H9 (cell line): ENCODE results near the gene SLC25A39. TPM values are rescaled to one million over a fixed set of nuclear protein-coding genes. Genes with fewer than 3 reads are reported as not detected.

Experiments
- DNase-seq: peaks from one replicate; pipeline ENCODE4 v3.0.0-alpha.2; 2017
- H2AFZ ChIP-seq: one replicate; pipeline ENCODE4 v1.6.1; 2013; ENCODE audit warnings: mild to moderate bottlenecking, low read length, control low read depth, moderate library complexity
- H2AK5ac ChIP-seq: 2 replicates; pipeline ENCODE4 v1.6.1; 2013; ENCODE audit warnings: low read length, control low read depth, mixed read lengths; ENCODE audit not compliant: insufficient read length
- H2BK120ac ChIP-seq: one replicate; pipeline ENCODE4 v1.6.1; 2013; ENCODE audit warnings: low read depth, mild to moderate bottlenecking, low read length, control low read depth, inconsistent platforms; ENCODE audit not compliant: poor library complexity, severe bottlenecking
- H2BK12ac ChIP-seq: 2 replicates; pipeline ENCODE4 v1.6.1; 2013; ENCODE audit warnings: low read length, control low read depth, mixed read lengths, low read depth; ENCODE audit not compliant: insufficient read length
- H2BK15ac ChIP-seq: 2 replicates; pipeline ENCODE4 v1.6.1; 2013; ENCODE audit warnings: low read depth, low read length, control low read depth
- H2BK20ac ChIP-seq: one replicate; pipeline ENCODE4 v1.6.1; 2013; ENCODE audit warnings: low read depth, mild to moderate bottlenecking, low read length, control low read depth, inconsistent platforms; ENCODE audit not compliant: poor library complexity, severe bottlenecking
- H2BK5ac ChIP-seq: 2 replicates; pipeline ENCODE4 v1.6.1; 2013; ENCODE audit warnings: low read length, control low read depth, mixed read lengths; ENCODE audit not compliant: insufficient read length
- H3K14ac ChIP-seq: 2 replicates; pipeline ENCODE4 v1.6.1; 2013; ENCODE audit warnings: low read length, control low read depth; ENCODE audit not compliant: insufficient read depth
- H3K18ac ChIP-seq: 2 replicates; pipeline ENCODE4 v1.6.1; 2013; ENCODE audit warnings: low read depth, mild to moderate bottlenecking, mixed read lengths, low read length, control low read depth; ENCODE audit not compliant: insufficient read length
- H3K23ac ChIP-seq: 2 replicates; pipeline ENCODE4 v1.6.1; 2013; ENCODE audit warnings: low read length, control low read depth, mixed read lengths, low read depth; ENCODE audit not compliant: insufficient read length
- H3K23me2 ChIP-seq: 2 replicates; pipeline ENCODE4 v1.6.1; 2013; ENCODE audit warnings: low read depth, mild to moderate bottlenecking, mixed read lengths, low read length, control low read depth; ENCODE audit not compliant: insufficient read length, poor library complexity, severe bottlenecking
- H3K27ac ChIP-seq: 2 replicates; pipeline ENCODE4 v1.5.1; 2013; ENCODE audit warnings: low read length, control low read depth, mixed read lengths, low read depth; ENCODE audit not compliant: insufficient read length
- H3K27me3 ChIP-seq: 2 replicates; pipeline ENCODE4 v1.6.1; 2013; ENCODE audit warnings: low read length, control low read depth, inconsistent platforms; ENCODE audit not compliant: insufficient read depth
- H3K4ac ChIP-seq: 2 replicates; pipeline ENCODE4 v1.6.1; 2013; ENCODE audit warnings: low read depth, mild to moderate bottlenecking, control low read depth, inconsistent platforms, low read length, moderate library complexity
- H3K4me1 ChIP-seq: 2 replicates; pipeline ENCODE4 v1.6.1; 2013; ENCODE audit warnings: low read length, control low read depth, inconsistent platforms; ENCODE audit not compliant: insufficient read depth
- H3K4me2 ChIP-seq: 2 replicates; pipeline ENCODE4 v1.6.1; 2013; ENCODE audit warnings: low read length, control low read depth, mixed read lengths; ENCODE audit not compliant: insufficient read length, insufficient read depth
- H3K56ac ChIP-seq: 2 replicates; pipeline ENCODE4 v1.6.1; 2013; ENCODE audit warnings: low read depth, mild to moderate bottlenecking, mixed read lengths, low read length, control low read depth; ENCODE audit not compliant: insufficient read length
- H3K79me1 ChIP-seq: 2 replicates; pipeline ENCODE4 v1.6.1; 2013; ENCODE audit warnings: low read depth, mild to moderate bottlenecking, moderate library complexity, low read length, control low read depth, inconsistent platforms; ENCODE audit not compliant: insufficient read depth, poor library complexity, severe bottlenecking
- H3K79me2 ChIP-seq: 2 replicates; pipeline ENCODE4 v1.6.1; 2013; ENCODE audit warnings: low read length, control low read depth, inconsistent platforms; ENCODE audit not compliant: insufficient read depth
- H3K9ac ChIP-seq: 2 replicates; pipeline ENCODE4 v1.6.1; 2013; ENCODE audit warnings: low read length, control low read depth, mixed read lengths; ENCODE audit not compliant: insufficient read length; ENCODE audit errors: extremely low read depth
- H3K9me3 ChIP-seq: one replicate; pipeline ENCODE4 v1.6.1; 2013; ENCODE audit warnings: low read depth, low read length, inconsistent platforms; ENCODE audit not compliant: control insufficient read depth
- H3T11ph ChIP-seq: one replicate; pipeline ENCODE4 v1.6.1; 2013; ENCODE audit warnings: mild to moderate bottlenecking, low read length, control low read depth, inconsistent platforms
- H4K20me1 ChIP-seq: one replicate; pipeline ENCODE4 v1.6.1; 2013; ENCODE audit not compliant: control insufficient read depth, insufficient read length, insufficient read depth
- H4K5ac ChIP-seq: 2 replicates; pipeline ENCODE4 v1.6.1; 2013; ENCODE audit warnings: low read depth, mild to moderate bottlenecking, mixed read lengths, low read length, control low read depth; ENCODE audit not compliant: insufficient read length
- H4K8ac ChIP-seq: replicated peaks from 2 replicates; pipeline ENCODE4 v1.6.1; 2013; ENCODE audit warnings: low read length, control low read depth, mixed read lengths, low read depth; ENCODE audit not compliant: insufficient read length
- H4K91ac ChIP-seq: 2 replicates; pipeline ENCODE4 v1.6.1; 2013; ENCODE audit warnings: low read depth, mild to moderate bottlenecking, moderate library complexity, mixed read lengths, low read length, control low read depth; ENCODE audit not compliant: insufficient read length
- H3K27ac Mint-ChIP-seq, 3 experiments: 2 replicates in 2 of 3; 3 replicates in 1 of 3; pipeline ENCODE4 v1.8.0; 2020 to 2021; ENCODE audit warnings: mixed read lengths in 3 of 3, mild to moderate bottlenecking in 1 of 3, moderate library complexity in 1 of 3
- H3K27me3 Mint-ChIP-seq: 2 replicates; pipeline ENCODE4 v1.8.0; 2021; ENCODE audit warnings: low read depth, mild to moderate bottlenecking, moderate library complexity, mixed read lengths
- H3K36me3 Mint-ChIP-seq, 3 experiments: 2 replicates in 2 of 3; 3 replicates in 1 of 3; pipeline ENCODE4 v1.8.0; 2020 to 2021; ENCODE audit warnings: low read depth in 3 of 3, mixed read lengths in 3 of 3; ENCODE audit not compliant: insufficient read depth in 1 of 3
- H3K4me1 Mint-ChIP-seq, 2 experiments: 2 replicates each; pipeline ENCODE4 v1.8.0; 2020; ENCODE audit warnings: mixed read lengths in 2 of 2
- H3K4me3 Mint-ChIP-seq, 2 experiments: 2 replicates in 1 of 2; 3 replicates in 1 of 2; pipeline ENCODE4 v1.8.0; 2020 to 2021; ENCODE audit warnings: mild to moderate bottlenecking in 2 of 2, mixed read lengths in 2 of 2, moderate library complexity in 1 of 2
- H3K9me3 Mint-ChIP-seq, 2 experiments: 2 replicates in 1 of 2; 3 replicates in 1 of 2; pipeline ENCODE4 v1.8.0; 2020; ENCODE audit warnings: mild to moderate bottlenecking in 2 of 2, mixed read lengths in 2 of 2, moderate library complexity in 1 of 2
- CTCF ChIP-seq: fragments of 200-600 bp; sonication (generic); conservative IDR thresholded peaks from 3 replicates; pipeline ENCODE4 v1.8.0; 2021; ENCODE audit warnings: antibody characterized with exemption, mild to moderate bottlenecking
- WGBS: extraction: QIAGEN DNeasy Blood & Tissue Kit; methylation state at CpG from one replicate; pipeline ENCODE4 v1.1.7; 2013; ENCODE audit warnings: missing lambda C conversion rate, low lambda C conversion rate, mixed read lengths; ENCODE audit not compliant: insufficient read length; ENCODE audit errors: extremely low coverage; 5-methylcytosine and 5-hydroxymethylcytosine counted together
- total RNA-seq: library from RNA; stranded (reverse); gene quantifications from 2 replicates; pipeline ENCODE4 v1.2.1, GENCODE V29; 2021

Gene SLC25A39
- total RNA-seq, 1 experiment from 2014 or later = 227 TPM

- H3K4ac ChIP-seq = no peak overlapping the region
- no peak overlapping the region for H3K56ac ChIP-seq
- no peak overlapping the region for H2BK20ac ChIP-seq
- H3K23me2 ChIP-seq = peaks cover 13% of the 10 kb centered on the region
- peaks cover 35% of the 10 kb centered on the region for H3K27me3 Mint-ChIP-seq
- H3K4me2 ChIP-seq = peak overlapping the region; percentile 58
- no peak overlapping the region for H2BK12ac ChIP-seq
- H2BK120ac ChIP-seq = no peak overlapping the region
- H3K4me1 ChIP-seq = peaks cover 14% of the 10 kb centered on the region
- H2AFZ ChIP-seq = no peak overlapping the region
- H3K9ac ChIP-seq = no peak overlapping the region
- no peak overlapping the region for H2AK5ac ChIP-seq
- no peaks in the 10 kb centered on the region for H4K20me1 ChIP-seq
- no peak for DNase-seq
- H3K14ac ChIP-seq = no peak overlapping the region
- H2BK5ac ChIP-seq = no peak overlapping the region
- H3K36me3 Mint-ChIP-seq = peaks cover 0 to 15% (median 9%) of the 10 kb centered on the region in 3 experiments; a peak in 5 of 7 replicates
- no peak overlapping the region for H4K5ac ChIP-seq
- H3K4me1 Mint-ChIP-seq = peaks cover 22 to 36% of the 10 kb centered on the region in 2 experiments
- H3K27ac ChIP-seq = no peak overlapping the region
- no peak overlapping the region for H3K23ac ChIP-seq
- peak overlapping the region in 1 of 3 experiments; percentile 75; a peak in 1 of 7 replicates for H3K27ac Mint-ChIP-seq
- H3K27me3 ChIP-seq = no peaks in the 10 kb centered on the region; the same call in 1 of the 2 replicates
- no peak for TF ChIP-seq CTCF
- no peak overlapping the region for H2BK15ac ChIP-seq
- H4K91ac ChIP-seq = no peak overlapping the region
- H3K9me3 ChIP-seq = no peaks in the 10 kb centered on the region
- peak overlapping the region; percentile 75 to 90 for H3K4me3 Mint-ChIP-seq
- H4K8ac ChIP-seq = no peak overlapping the region
- no CpG with 5 or more reads among the region's 45 CpGs for WGBS
- H3K9me3 Mint-ChIP-seq = no peaks in the 10 kb centered on the region
- no peaks in the 10 kb centered on the region for H3K79me2 ChIP-seq
- no peak overlapping the region for H3K18ac ChIP-seq
- no peak overlapping the region for H3T11ph ChIP-seq
- H3K79me1 ChIP-seq = no peaks in the 10 kb centered on the region
Measured at GRCh38 chr17:44362949-44363612, 38.5 kb upstream of the SLC25A39 start.
